IMR-90 (cell line): ENCODE results near the gene UBE3B.

ENCODE experiments used
- BHLHE40 ChIP-seq: fragments of 150-350 bp; IDR thresholded peaks from 2 replicates; pipeline ENCODE4 v1.6.1; 2016; ENCODE audit warnings: mild to moderate bottlenecking, low read depth, low read length
- CEBPB ChIP-seq: IDR thresholded peaks from 2 replicates; pipeline ENCODE4 v1.6.1; 2012; ENCODE audit warnings: low read depth, low read length, improper control_type of control experiment
- MAFK ChIP-seq: IDR thresholded peaks from 2 replicates; pipeline ENCODE4 v1.6.1; 2012; ENCODE audit warnings: low read depth, low read length, improper control_type of control experiment
- RAD21 ChIP-seq: IDR thresholded peaks from 2 replicates; pipeline ENCODE4 v1.6.1; 2012; ENCODE audit warnings: low read length, improper control_type of control experiment
- SMC3 ChIP-seq: fragments of 150-350 bp; IDR thresholded peaks from 2 replicates; pipeline ENCODE4 v1.6.1; 2016; ENCODE audit warnings: low read depth, mild to moderate bottlenecking, antibody characterized with exemption, low read length, moderate library complexity
- TF ChIP-seq, protein P1 (sequence below): conservative IDR thresholded peaks from 2 replicates; pipeline ENCODE4 v1.5.1; 2012; ENCODE audit warnings: mild to moderate bottlenecking, low read depth, low read length, improper control_type of control experiment

GRCh38 chr12:109539508-109539907, 62.1 kb downstream of the UBE3B start:
- TF ChIP-seq, protein P1, sequence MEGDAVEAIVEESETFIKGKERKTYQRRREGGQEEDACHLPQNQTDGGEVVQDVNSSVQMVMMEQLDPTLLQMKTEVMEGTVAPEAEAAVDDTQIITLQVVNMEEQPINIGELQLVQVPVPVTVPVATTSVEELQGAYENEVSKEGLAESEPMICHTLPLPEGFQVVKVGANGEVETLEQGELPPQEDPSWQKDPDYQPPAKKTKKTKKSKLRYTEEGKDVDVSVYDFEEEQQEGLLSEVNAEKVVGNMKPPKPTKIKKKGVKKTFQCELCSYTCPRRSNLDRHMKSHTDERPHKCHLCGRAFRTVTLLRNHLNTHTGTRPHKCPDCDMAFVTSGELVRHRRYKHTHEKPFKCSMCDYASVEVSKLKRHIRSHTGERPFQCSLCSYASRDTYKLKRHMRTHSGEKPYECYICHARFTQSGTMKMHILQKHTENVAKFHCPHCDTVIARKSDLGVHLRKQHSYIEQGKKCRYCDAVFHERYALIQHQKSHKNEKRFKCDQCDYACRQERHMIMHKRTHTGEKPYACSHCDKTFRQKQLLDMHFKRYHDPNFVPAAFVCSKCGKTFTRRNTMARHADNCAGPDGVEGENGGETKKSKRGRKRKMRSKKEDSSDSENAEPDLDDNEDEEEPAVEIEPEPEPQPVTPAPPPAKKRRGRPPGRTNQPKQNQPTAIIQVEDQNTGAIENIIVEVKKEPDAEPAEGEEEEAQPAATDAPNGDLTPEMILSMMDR, result no peak
- TF ChIP-seq BHLHE40 (no peak), SMC3 (no peak), RAD21 (no peak), CEBPB (0 out of 2 replicates have a peak, but pooled peaks have one; percentile 16), MAFK (no peak)
